B cell (primary cell): ENCODE results near the gene SERINC5. TPM values are rescaled to one million over a fixed set of nuclear protein-coding genes. Genes with fewer than 3 reads are reported as not detected.

Source experiments
- ATAC-seq: fragments of 200-7000 bp; cut with Tn5 transposase; one replicate; pipeline ENCODE4 v1.10.0; 2021; ENCODE audit warnings: low read depth, mild to moderate bottlenecking, moderate number of reproducible peaks, moderate library complexity
- CTCF ChIA-PET: fragments of 350-600 bp; sonication (Branson Sonifier 250); formaldehyde crosslinking; loops from one replicate; lab custom pipeline; 2021; ENCODE audit warnings: antibody characterized with exemption, inconsistent platforms; lab: Charles Lee
- POLR2A ChIA-PET: fragments of 350-600 bp; sonication (Branson Sonifier 250); formaldehyde crosslinking; loops from one replicate; lab custom pipeline; 2021; ENCODE audit warnings: antibody characterized with exemption; lab: Charles Lee
- DNase-seq: peaks from one replicate; pipeline ENCODE4 v3.0.0; 2013
- H2AFZ ChIP-seq: 2 replicates; pipeline ENCODE4 v1.6.1; 2012; ENCODE audit warnings: mild to moderate bottlenecking, low read depth, low read length; ENCODE audit not compliant: insufficient read depth, poor library complexity, severe bottlenecking
- H3K27ac ChIP-seq, 2 donors: 1 replicate in 1 of 2; 2 replicates in 1 of 2; pipeline ENCODE4 v1.5.1; 2012 to 2013; ENCODE audit warnings: low read length in 2 of 2, mild to moderate bottlenecking in 2 of 2, moderate library complexity in 1 of 2
- H3K27me3 ChIP-seq, 4 experiments: fragments of 200-600 bp in 1 of 4; sonication (generic) in 1 of 4; replicated peaks in 1 of 4; 1 replicate in 2 of 4; 2 replicates in 2 of 4; pipeline versions ENCODE4 v1.6.1 to v1.7.0; 2013 to 2016; ENCODE audit warnings: low read length in 3 of 4, mild to moderate bottlenecking in 2 of 4, mixed read lengths in 1 of 4, moderate library complexity in 1 of 4; ENCODE audit not compliant: insufficient read depth in 4 of 4, control insufficient read depth in 3 of 4; ENCODE audit errors: control extremely low read depth in 1 of 4
- H3K36me3 ChIP-seq, 2 experiments: replicated peaks in 1 of 2; 1 replicate in 1 of 2; 2 replicates in 1 of 2; pipeline versions ENCODE4 v1.6.1 to v1.7.1; 2013; ENCODE audit warnings: low read length in 1 of 2; ENCODE audit not compliant: insufficient read depth in 2 of 2, control insufficient read depth in 1 of 2; ENCODE audit errors: control extremely low read depth in 1 of 2, extremely low read depth in 1 of 2
- H3K4me1 ChIP-seq, 2 donors: fragments of 200-600 bp in 1 of 2; sonication (generic) in 1 of 2; 1 replicate in 1 of 2; 2 replicates in 1 of 2; pipeline versions ENCODE4 v1.5.1 to v1.6.1; 2013 to 2017; ENCODE audit warnings: low read length in 2 of 2; ENCODE audit not compliant: control insufficient read depth in 2 of 2, insufficient read depth in 2 of 2
- H3K4me2 ChIP-seq: replicated peaks from 2 replicates; pipeline ENCODE3; 2012; ENCODE audit warnings: mild to moderate bottlenecking, low read depth, low read length; ENCODE audit not compliant: poor library complexity, severe bottlenecking
- H3K4me3 ChIP-seq, 5 experiments: fragments of 200-600 bp in 1 of 5; sonication (generic) in 1 of 5; 1 replicate in 3 of 5; 2 replicates in 2 of 5; pipeline versions ENCODE4 v1.5.1 to v1.7.0; 2011 to 2016; ENCODE audit warnings: low read length in 4 of 5, mild to moderate bottlenecking in 4 of 5, low read depth in 2 of 5, control low read depth in 1 of 5, moderate library complexity in 1 of 5; ENCODE audit not compliant: insufficient read depth in 1 of 5; ENCODE audit errors: control extremely low read depth in 1 of 5, extremely low read depth in 1 of 5
- H3K79me2 ChIP-seq: fragments of 200-600 bp; sonication (generic); one replicate; pipeline ENCODE4 v1.6.0; 2016; ENCODE audit warnings: low read length; ENCODE audit not compliant: control insufficient read depth, insufficient read depth
- H3K9ac ChIP-seq: fragments of 200-600 bp; sonication (generic); 2 replicates; pipeline ENCODE4 v1.6.1; 2017; ENCODE audit warnings: mild to moderate bottlenecking, low read length, moderate library complexity
- H3K9me3 ChIP-seq, 3 donors: one replicate each; pipeline versions ENCODE4 v1.6.1 to v1.7.1; 2013; ENCODE audit warnings: low read length in 2 of 3; ENCODE audit not compliant: control insufficient read depth in 2 of 3, insufficient read depth in 1 of 3; ENCODE audit errors: control extremely low read depth in 1 of 3
- H4K20me1 ChIP-seq: 2 replicates; pipeline ENCODE4 v1.6.0; 2012; ENCODE audit warnings: mild to moderate bottlenecking, low read length; ENCODE audit not compliant: insufficient read depth, control insufficient read depth, poor library complexity, severe bottlenecking
- H3K27ac Mint-ChIP-seq: one replicate; pipeline ENCODE4 v1.8.0; 2021; ENCODE audit warnings: mixed read lengths
- H3K27me3 Mint-ChIP-seq: one replicate; pipeline ENCODE4 v1.8.0; 2021; ENCODE audit warnings: mixed read lengths
- H3K4me1 Mint-ChIP-seq: one replicate; pipeline ENCODE4 v1.8.0; 2021; ENCODE audit warnings: mixed read lengths
- H3K4me3 Mint-ChIP-seq: one replicate; pipeline ENCODE4 v1.8.0; 2021; ENCODE audit warnings: mixed read lengths
- H3K9me3 Mint-ChIP-seq: one replicate; pipeline ENCODE4 v1.8.0; 2022; ENCODE audit warnings: mixed read lengths; ENCODE audit not compliant: insufficient read depth
- CTCF ChIP-seq: fragments of 200-600 bp; IDR thresholded peaks from one replicate; pipeline ENCODE4 v1.8.0; 2022; ENCODE audit warnings: antibody characterized with exemption, mild to moderate bottlenecking
- EZH2 ChIP-seq: IDR thresholded peaks from 2 replicates; pipeline ENCODE4 v1.6.1; 2012; ENCODE audit warnings: borderline replicate concordance, low read depth, mild to moderate bottlenecking, moderate library complexity, low read length; ENCODE audit not compliant: insufficient read depth, poor library complexity, severe bottlenecking
- WGBS: methylation state at CpG from one replicate; pipeline ENCODE4 v1.1.5; 2013; ENCODE audit warnings: missing lambda C conversion rate; ENCODE audit not compliant: insufficient coverage; 5-methylcytosine and 5-hydroxymethylcytosine counted together
- intact Hi-C: fragments of 100-400 bp; cut with micrococcal nuclease; formaldehyde crosslinking; loops from one replicate; pipeline ENCODE4 v1.10.0; 2022
- polyA plus RNA-seq: library from polyadenylated mRNA; depleted of rRNA; stranded (reverse); fragments of >200 nt; gene quantifications from 2 replicates; pipeline ENCODE4 v1.2.3, GENCODE V29; 2012
- total RNA-seq, 2 donors: library from RNA; stranded (reverse); fragments of 120-200 nt in 1 of 2; gene quantifications; 1 replicate in 1 of 2; 2 replicates in 1 of 2; pipeline versions ENCODE4 v1.2.3 to v1.2.4, GENCODE V29; 2013 to 2022

Gene SERINC5
- total and polyA plus RNA-seq, 2 donors (not counting 1 experiment from before 2014, with no cell fraction given) = 2.4 to 9.5 TPM

GRCh38 chr5:80230269-80230992 lies 25.4 kb downstream of the SERINC5 start:
- ChIA-PET CTCF (no interaction called here), POLR2A (no interaction called here)
- H3K9me3 Mint-ChIP-seq = no peaks in the 10 kb centered on the region
- no peak overlapping the region for H3K9ac ChIP-seq
- no peaks in the 10 kb centered on the region for H3K9me3 ChIP-seq
- 100% methylated on average over 1 of the region's 7 CpGs for WGBS
- H3K27ac Mint-ChIP-seq = no peak overlapping the region
- H3K36me3 ChIP-seq = no peaks in the 10 kb centered on the region
- H3K4me2 ChIP-seq = no peak overlapping the region
- no peak overlapping the region for H3K4me3 ChIP-seq
- peaks cover 6% of the 10 kb centered on the region for H3K4me1 Mint-ChIP-seq
- no peak overlapping the region for H3K27ac ChIP-seq
- H4K20me1 ChIP-seq = no peaks in the 10 kb centered on the region
- intact Hi-C loops = no loop called here
- TF ChIP-seq CTCF = no peak
- TF ChIP-seq EZH2 = no peak
- peaks cover 0 to 6% of the 10 kb centered on the region in 2 donors for H3K4me1 ChIP-seq
- ATAC-seq (no peak), DNase-seq (no peak)
- no peaks in the 10 kb centered on the region for H3K27me3 ChIP-seq
- H3K27me3 Mint-ChIP-seq = no peaks in the 10 kb centered on the region
- no peak overlapping the region for H2AFZ ChIP-seq
- H3K79me2 ChIP-seq = peaks cover 35% of the 10 kb centered on the region
- no peak overlapping the region for H3K4me3 Mint-ChIP-seq

GRCh38 chr5:80229902-80230255 lies 26.0 kb downstream of the SERINC5 start:
- no peaks in the 10 kb centered on the region for H3K27me3 ChIP-seq
- CTCF ChIA-PET = no interaction called here
- H3K27ac Mint-ChIP-seq = no peak overlapping the region
- no peak overlapping the region for H3K9ac ChIP-seq
- H3K9me3 Mint-ChIP-seq = no peaks in the 10 kb centered on the region
- peaks cover 0 to 6% of the 10 kb centered on the region in 2 donors for H3K4me1 ChIP-seq
- H3K4me3 Mint-ChIP-seq = no peak overlapping the region
- TF ChIP-seq EZH2 = no peak
- no peak for TF ChIP-seq CTCF
- H3K4me1 Mint-ChIP-seq = peaks cover 6% of the 10 kb centered on the region
- H3K36me3 ChIP-seq = no peaks in the 10 kb centered on the region
- ATAC-seq = no peak
- H3K4me3 ChIP-seq = no peak overlapping the region
- intact Hi-C loops = no loop called here
- H2AFZ ChIP-seq = no peak overlapping the region
- WGBS = 96% methylated on average over 4 of the region's 4 CpGs
- H3K27ac ChIP-seq = no peak overlapping the region
- POLR2A ChIA-PET = no interaction called here
- H3K79me2 ChIP-seq = peaks cover 32% of the 10 kb centered on the region
- H3K4me2 ChIP-seq = no peak overlapping the region
- H4K20me1 ChIP-seq = no peaks in the 10 kb centered on the region
- no peaks in the 10 kb centered on the region for H3K9me3 ChIP-seq
- H3K27me3 Mint-ChIP-seq = no peaks in the 10 kb centered on the region
- no peak for DNase-seq
